GM19328 (cell line): ENCODE data around the gene SRSF8.
A peak's percentile ranks its signal among the peaks of the same experiment; 100 is the strongest.
"Not testable (repeated sequence)": the region's sequence is repeated elsewhere in the genome, so short reads cannot be mapped to it uniquely, and the experiment has no call there.

Experiments
- ATAC-seq: cut with Tn5 transposase; IDR thresholded peaks from one replicate; pipeline ENCODE4 v1.9.1; 2021; ENCODE audit warnings: mild to moderate bottlenecking, moderate library complexity; ENCODE audit not compliant: unreplicated experiment

Gene SRSF8

DNA sequence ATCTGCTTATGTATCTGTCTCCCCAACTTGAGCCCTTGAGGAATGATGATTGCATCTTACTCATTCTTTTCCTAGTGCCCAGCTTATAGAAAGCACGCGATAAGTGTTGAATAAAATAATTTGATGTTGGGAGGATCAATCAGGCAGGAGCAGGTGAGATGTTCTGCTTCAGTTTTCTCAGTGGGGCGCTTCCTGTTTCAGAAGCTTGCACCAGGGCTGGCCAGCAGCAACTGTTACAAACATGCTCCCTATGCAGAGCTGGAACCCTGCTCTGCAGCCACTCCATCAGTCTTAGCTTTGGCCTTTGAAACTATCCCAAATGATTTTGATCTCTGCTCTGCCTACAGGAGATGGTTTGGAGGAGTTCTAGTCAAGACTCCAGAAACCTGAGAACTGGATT is 26.8 kb downstream of the SRSF8 start:
- ATAC-seq: no peak

DNA sequence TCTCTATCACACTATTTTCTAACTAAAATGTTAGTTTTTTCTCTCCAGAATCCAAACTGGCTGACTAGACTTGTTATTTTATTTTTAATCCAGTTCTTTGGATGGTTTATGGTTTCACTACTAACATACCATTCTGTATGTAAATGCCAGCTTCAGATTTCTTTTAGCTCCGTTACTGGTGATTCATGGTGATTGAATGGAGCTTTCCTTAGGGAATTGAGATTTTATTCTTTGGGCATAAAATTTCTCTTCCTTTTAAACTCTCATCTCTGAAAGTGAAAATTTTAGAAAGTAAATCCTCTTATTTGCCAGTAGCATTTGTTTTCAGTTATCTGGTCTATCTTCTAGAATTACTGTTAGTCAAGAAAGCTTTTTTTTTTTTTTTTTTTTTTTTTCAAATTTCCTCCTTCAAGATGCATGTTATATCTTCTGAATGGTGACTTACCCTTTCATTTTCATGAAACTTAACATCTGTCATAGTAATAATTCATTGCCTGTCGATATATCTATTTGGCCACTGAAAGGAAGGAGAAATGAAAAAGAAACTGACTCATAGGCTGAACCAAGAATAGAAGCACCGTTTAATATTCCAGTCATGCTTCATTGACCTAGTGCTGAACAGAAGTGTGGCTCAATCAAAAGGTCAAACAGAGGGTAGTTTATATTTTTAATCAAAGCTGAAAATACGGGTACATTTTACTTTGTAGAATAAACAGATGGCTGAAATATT is 29.3 kb downstream of the SRSF8 start:
- peak; percentile 68 for ATAC-seq

DNA sequence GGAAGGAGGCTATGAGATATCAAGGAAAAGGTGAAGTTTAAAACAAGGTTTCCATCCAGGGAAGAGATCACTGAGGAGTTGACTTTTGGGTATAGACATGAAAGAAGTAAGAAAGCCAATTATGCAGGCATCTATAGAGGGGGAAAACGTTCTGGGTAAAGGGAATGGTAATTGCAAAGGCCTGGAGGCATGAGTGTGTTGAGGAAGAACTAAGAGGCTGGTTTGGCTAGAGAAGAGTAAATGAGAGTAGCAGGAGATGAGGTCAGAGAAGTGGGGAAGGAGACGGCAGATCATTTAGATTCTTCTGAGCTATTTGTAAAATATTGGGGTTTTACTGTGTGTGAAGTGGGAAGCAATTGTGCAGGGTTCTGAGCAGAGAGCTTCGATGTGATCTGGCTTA is 30.5 kb downstream of the SRSF8 start:
- no peak for ATAC-seq

DNA sequence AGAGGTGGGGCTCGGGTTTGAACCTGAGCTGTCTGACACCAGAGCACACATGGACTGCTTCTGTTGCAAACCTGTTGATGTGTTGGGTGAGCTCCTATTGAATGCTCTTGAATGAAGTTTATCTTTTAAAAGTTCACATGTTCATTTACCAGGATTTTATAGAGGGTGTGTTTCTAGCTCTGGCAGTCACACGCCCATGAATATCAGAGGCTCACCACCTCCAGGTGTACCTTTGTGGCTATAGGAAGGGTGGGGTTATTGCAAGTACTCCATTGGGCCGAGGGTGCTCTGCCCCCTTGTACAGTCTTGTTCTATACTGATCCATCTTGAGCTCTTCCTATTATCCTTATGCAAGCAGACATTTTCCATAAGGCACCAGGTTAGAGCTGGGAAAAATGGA is 32.1 kb downstream of the SRSF8 start:
- no peak for ATAC-seq

DNA sequence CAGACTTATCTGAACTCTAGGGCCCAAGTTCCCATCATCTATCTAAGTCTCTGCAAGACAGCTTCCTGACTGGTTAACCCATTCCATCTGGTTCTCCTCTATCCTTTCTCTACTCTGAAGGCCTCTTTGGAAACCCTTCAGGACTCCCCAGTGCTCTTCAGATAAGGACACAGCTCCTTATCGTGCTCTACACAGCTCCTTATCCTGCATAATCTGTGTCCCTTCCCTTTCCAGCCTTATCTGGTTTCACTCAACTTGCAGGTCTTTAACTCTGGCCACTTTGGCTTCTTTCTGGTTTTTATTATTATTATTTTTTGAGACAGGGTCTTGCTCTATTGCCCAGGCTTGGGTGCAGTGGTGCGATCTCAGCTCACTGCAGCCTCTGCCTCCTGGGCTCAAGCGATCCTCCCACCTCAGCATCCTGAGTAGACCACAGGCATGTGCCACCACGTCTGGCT is 33.5 kb downstream of the SRSF8 start:
- no peak for ATAC-seq

DNA sequence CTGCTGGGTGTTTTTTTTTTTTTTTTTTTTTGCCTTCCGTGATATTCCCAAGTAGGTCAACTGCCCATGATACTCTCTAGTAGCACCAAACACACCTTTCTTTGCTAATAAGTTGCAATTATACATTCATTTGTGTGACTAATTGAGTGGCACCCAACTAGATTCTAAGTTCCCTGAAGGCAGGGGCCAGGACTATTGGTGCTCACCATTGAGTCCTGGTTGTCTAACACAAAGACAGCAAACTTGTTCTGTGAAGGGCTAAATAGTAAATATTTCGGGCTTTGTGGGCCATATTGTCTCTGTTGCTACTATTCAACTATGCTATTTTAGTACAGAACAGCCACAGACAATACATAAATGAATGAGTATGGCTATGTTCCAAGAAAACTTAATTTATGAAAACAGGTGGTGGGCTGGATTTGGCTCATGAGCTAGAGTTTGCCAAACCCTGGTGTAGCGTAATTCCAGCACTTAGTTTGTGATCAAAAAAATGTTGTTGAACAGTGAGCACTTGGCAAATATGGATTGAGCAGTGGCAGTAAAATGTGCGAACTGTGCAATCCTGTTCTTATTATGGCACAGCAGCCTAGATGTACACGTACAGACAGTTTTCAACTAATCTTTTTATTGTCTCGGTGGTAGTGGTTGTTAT is 34.3 kb downstream of the SRSF8 start:
- no peak for ATAC-seq

DNA sequence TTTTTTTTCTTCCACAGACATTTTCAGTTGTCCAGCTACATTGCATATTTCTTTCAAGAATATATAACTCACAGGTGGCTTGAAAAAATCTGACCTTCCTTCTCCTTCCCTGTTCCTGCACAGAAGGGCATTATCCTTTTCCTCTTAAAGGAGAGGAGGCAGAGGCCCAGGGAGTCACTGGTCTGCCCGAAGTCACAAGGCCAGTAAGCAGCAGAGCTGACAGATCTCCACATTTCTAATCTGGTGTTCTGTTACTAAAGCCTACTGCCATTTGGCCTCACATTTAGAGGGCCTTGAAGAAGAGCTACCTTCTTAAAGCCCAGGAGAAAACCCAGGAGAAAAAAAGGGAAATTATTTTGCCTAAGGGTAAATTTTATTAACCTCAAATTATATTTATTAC is 35.2 kb downstream of the SRSF8 start:
- no peak for ATAC-seq

DNA sequence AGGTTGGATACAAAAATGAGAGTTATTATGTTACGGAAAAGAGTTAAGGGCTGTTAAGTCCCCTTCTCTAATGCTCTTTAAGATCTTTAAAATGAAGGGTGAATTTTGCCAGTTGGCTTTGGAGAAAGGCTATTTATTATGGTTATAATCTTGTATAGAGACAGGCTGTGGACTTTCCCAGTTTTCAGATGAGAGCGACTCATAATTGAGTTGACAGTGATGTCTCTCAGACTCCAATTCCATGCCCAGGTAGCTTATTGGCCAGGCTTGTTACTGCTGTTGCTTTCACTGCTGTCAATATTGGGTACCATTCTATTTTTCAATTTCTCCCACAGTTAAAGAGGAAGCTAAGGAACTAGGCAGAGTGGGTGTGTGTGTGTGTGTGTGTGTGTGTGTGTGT is 36.0 kb downstream of the SRSF8 start:
- no peak for ATAC-seq

DNA sequence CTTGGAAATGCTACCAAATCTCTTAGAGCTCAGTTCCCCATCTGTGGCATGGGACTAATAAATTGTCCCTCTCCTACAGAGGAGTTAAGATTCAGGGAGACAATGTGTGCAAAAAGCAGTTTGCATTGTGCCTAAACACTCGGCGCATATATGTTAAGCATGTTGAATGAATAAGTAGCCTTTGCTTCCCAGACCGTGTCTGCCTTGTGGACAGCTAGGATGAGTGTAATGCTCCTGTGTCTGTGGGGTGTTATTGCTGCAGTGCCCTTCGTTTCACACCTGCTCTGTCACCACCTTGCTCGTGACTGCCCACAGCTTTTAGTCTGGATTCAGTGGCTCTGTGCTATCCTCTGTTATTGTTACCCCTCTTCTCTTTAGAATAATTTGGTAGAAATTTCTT is 37.0 kb downstream of the SRSF8 start:
- ATAC-seq: no peak

DNA sequence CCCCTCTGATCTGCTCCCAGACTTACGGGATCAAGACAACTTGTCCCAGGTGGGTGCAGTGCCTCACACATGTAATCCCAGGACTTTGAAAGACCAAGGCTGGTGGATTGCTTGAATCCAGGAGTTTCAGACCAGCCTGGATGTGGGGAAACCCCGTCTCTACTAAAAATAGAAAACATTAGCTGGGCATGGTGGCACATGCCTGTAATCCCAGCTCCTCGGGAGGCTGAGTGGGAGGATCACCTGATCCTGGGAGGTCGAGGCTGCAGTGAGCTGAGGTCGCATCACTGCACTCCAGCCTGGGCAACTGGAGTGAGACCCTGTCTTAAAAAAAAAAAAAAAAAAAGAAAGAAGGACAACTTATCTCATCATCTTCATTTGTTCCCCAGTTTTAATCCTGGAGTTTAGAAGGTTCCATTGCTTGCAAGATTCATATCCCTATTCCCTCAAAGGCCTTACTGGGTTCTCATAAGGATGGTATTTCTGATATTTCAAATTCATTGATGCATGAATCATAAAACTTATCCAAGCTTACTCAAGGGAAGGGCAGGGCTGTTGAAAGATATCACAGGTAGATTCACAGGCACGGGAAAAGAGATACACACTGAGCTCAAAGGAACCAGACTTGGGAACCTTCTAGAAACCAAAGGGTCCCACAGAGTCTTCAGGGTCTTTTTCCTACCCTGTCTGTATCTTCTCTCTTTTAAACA is 37.6 kb downstream of the SRSF8 start:
- ATAC-seq: no peak

DNA sequence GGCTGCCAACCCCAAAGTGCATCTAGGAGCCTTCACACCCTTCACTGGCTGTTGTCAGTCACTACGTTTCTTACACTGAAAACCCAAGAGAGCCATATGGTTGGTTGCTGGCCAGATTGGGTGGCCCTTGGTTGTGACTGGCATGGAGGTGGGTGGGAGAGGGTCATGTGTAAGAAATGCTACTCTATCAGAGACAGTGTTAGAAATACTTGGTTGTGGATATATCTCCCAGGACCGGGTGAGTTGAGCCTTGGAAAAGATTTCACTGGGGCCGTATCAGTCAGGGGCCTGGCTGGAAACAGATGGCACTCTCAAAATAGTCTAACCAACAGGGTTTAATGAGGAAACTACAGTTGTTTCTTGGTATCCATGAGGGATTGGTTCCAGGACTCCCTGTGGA is 38.1 kb downstream of the SRSF8 start:
- ATAC-seq: no peak

DNA sequence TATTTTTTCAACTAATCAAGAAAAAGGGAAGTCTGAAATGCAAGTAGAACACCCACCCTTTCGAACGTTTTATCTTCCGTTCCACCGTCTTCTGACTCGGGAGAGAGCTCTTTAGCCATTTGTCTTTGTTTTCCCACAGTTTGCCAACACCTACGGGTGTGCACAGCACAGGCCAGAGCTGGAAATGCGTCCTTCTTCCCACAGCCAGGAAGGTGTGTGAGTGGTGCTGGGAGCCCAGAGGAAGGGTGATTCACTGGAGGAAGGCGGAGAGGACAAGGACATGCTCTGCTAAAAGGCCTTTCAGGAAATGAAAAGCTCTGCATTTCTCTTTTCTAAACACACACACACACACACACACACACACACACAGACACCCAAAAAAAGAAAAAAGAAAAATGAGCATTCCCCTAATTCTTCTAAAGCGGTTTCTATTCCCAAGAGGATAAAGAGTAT is 41.5 kb downstream of the SRSF8 start:
- ATAC-seq: no peak

DNA sequence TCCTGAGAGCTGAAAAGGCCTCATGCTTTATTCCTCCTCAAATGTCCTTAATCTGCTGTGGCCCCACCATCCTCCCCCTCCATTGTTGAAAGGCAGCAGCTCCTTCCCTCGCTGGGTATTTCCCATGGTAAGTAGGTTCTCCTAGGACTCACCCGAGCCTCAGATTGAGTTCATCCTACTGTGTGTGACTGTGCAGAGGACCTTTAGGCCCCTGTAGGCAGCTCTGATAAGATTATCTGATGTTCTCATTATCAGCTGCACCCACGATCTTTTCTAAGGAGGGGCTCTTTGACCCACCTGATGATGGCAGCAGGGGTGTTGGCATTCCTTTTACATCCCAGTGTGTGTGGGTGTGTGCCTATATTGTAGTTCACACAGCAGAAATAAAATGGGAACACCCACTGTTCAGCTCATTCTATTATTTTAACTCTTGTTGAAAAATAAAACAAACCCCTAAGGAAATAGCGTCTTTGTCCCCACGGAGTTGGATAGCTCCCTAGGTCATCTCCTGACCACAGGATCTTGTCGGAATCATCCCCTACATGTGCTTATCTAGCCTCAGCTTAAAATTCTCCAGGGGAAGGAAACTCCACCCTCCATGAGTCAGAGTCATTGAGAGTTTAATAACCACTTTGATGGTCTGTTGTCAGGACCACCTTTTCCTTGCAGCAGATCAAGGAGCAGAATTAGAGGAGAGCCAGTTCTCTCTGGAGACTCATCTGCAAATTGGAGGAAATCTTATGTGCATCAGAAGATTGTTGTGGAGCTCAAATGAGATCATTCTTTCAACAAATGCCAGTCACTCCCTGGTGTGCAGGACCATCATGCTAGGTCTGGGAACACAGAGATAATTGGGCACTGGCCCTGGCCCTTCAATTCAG is 42.2 kb downstream of the SRSF8 start:
- no peak for ATAC-seq

DNA sequence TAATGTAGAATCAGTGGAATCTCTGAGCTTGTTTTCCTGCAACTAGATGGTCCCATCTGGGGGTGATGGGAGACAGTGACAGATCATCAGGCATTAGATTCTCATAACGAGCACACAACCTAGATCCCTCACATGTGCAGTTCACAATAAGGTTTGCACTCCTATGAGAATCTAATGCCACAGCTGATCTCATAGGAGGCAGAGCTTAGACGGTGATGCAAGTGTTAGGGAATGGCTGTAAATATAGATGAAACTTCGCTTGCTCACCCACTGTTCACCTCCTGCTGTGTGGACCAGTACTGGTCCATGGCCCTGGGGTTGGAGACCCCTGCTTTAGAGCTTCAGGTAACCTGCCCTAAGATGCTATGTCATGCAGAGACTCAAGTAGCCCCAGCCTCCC is 44.8 kb downstream of the SRSF8 start:
- not testable (repeated sequence) for ATAC-seq

DNA sequence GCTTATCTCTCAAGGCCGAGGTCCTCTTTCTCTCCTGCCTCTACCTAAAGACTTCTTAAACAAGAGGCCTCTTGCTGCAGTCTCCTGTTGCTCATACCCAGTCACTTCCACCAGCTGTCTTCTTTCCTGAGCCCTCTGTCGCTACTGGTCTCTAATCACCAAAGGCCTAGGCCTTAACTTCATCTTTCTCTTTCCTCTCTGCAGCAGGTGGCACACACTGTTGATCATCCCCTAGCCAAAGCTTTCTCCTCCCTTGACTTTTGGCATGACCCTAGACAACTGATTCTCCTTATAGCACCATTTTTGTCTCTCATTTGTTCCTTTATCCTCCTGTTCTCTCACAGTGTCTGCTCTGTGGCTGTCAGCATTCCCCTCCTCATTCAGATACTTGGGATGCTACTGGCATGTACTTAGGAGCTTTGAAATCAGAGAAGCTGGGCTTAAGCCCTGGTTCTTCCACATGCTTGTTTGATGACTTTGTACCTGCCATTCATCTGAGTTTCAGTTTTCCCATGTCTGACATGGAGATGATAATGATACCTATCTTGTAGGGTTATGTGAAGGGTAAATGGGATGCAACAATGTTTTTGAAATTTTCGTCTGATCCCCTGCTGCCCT is 45.3 kb downstream of the SRSF8 start:
- ATAC-seq: no peak

DNA sequence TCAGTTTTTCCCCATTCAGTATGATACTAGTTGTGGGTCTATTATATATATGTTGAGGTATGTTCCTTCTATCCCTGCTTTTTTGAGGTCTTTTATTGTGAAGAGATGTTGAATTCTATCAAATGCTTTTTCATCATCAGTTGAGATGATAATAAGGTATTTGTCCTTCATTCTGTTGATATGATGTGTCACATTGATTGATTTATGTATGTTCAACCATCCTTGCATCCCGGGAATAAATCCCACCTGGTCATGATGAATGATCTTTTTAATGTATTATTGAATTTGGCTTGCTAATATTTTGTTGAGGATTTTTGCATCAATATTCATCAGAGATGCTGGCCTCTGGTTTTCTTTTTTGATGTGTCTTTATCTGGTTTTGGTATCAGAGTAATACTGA is 48.9 kb downstream of the SRSF8 start:
- ATAC-seq: no peak

DNA sequence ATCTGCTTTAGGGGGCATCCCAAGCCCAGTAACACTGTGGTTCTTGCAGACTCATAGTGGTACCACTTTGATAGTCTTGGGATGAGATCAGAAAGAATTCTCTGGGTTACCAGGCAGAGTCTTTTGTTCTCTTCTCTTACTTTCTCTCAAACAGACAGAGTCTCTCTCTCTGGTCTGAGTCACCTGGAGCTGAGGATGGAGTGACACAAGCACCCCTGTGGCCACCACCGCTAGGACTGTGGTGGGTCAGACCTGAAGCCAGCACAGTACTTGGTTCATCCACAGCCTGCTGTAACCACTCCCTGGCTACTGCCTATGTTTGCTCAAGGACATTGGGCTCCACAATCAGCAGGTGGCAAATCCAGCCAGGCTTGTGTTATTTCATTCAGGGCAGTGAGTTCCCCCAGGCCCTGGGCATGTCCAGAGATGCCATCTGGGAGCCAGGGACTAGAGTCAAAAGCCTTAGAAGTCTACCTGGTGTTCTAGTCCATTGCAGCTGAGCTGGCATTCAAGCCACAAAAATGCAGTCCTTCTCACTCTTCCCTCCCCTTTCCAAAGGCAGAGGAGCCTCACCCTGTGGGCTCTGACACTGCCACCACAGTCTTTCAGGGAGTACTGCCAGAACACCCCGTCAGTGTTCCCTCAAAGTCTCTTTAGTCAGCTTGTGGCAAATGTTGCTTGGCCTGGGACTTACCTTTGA is 52.8 kb downstream of the SRSF8 start:
- no peak for ATAC-seq
